Epidermal melanocyte (primary cell): ENCODE results near the gene CCDC92.

ENCODE experiments used
- DNase-seq: peaks from one replicate; pipeline ENCODE4 v3.0.0; 2011; ENCODE audit warnings: low spot score; ENCODE audit not compliant: insufficient read length

Gene CCDC92

DNA sequence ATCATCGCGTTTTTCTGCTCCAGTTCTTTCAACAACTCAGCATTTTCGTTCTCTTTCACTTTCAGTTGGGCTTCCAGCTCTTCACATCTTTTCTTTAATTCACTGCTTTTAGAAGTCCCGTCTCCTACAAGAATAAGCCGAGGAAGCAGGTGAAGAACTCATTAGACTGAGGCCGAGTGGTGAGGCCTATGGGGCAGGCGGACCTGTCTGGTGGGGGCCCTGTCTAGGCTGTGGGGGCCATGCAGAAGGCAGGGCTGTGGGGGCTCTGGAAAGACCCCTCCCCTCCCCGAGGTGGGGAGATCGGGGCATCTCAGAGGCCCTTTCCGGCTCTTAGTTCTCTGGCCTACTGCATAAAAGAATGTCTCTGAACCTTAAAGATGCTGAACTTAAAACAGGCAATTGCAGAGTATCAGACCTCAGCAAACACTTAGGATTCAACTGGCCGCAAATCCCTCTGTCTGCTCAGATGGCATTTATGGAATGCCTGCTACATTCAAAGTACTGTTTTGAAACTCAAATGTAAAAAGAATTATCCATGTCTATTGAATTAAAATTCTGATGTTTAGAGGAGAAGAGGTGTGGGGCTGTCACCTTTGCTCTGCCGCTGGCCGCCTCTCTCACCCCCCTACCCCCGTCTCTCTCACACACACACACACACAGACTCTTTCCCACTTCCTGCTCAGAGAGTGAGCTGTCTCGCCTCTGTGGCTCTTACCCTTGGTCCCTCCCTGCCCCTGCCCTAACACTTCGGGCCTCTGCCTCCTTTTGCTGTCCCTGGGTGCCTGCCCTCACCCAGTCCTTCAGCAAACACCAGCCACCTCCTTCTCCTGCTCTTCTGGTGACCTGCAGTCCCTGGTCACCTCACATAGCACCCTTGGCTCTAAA is 34.7 kb downstream of the CCDC92 start:
- no peak for DNase-seq

GRCh38 chr12:123936956-123937706 is 35.5 kb downstream of the CCDC92 start:
- no peak for DNase-seq

DNA sequence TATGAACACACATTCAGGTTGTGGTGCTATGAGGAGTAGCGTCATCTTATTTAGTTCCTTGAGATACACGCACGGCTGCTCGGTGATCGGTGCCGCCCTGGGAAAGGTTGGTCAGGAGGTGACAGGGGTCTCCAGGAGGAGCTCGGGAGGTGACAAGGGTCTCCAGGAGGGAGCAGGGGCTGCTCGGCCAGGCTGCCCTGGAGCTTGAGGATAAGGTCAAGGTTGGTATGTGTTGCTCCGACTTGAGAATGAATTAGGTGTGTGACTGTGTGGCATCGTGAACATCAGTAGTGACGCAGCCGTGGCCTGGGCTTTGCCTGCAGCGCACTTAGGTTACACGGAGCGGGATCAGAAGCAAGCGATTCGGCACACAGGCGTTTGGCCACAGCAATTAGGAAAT is 36.2 kb downstream of the CCDC92 start:
- DNase-seq: no peak

GRCh38 chr12:123935956-123936355 is 36.7 kb downstream of the CCDC92 start:
- DNase-seq: no peak

- no peak for DNase-seq
Observed at GRCh38 chr12:123934829-123935228, 37.8 kb downstream of the CCDC92 start.

DNA sequence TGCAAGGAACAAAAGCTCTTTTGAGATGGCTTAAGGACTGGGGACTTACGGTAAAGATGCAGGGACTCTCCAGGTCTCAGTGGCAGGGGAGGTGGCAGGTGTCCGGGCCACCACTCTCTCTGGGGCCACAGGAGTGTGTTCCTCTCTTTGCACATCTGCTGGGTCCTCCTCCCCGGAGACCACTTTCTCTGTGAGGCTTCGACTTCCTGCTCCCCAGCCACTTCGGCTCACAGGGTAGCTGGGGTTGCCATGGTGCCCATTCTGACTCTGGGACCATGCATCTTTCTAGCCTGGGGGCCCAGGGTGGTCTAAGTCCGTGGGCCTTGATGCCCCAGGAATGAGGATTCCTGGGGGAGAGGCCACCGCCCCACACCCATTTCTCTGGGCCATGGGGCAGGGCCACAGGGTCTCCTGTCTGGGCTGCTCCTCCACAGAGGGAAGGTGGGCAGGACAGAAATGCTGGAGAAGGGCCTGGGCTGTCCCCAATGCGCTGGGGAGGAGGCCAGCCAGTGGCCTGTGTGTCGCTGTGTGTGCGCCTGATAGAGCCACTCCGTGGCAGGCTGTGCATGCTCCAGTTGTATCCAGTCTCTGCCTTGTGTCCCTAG is 38.5 kb downstream of the CCDC92 start:
- no peak for DNase-seq

GRCh38 chr12:123933214-123933613 is 39.4 kb downstream of the CCDC92 start:
- DNase-seq: no peak

DNA sequence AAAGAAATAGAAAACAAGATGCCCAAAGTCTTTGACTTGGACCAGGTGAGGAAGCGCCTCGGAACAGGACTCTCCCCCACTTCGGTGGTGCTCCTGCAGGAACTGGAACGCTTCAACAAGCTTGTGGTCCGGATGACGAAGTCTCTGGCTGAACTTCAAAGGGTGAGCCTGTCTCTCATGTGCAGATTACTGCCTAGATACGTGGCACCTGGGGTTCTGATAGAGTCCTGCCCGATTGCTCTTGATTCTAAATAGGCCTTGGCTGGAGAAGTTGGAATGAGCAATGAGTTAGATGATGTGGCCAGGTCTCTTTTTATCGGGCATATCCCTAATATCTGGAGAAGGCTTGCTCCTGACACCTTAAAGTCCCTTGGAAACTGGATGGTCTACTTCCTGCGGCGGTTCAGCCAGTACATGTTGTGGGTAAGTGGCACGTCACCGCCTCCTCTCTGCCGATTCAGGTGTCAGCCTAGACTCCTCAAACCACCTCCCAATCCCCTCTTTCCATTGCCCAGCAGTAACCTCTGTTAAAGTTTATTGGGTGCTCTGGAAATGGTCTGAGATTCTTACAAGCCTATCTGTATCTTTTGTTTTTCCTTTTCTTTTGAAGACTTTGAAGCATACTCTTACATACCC is 40.8 kb downstream of the CCDC92 start:
- DNase-seq: no peak

DNA sequence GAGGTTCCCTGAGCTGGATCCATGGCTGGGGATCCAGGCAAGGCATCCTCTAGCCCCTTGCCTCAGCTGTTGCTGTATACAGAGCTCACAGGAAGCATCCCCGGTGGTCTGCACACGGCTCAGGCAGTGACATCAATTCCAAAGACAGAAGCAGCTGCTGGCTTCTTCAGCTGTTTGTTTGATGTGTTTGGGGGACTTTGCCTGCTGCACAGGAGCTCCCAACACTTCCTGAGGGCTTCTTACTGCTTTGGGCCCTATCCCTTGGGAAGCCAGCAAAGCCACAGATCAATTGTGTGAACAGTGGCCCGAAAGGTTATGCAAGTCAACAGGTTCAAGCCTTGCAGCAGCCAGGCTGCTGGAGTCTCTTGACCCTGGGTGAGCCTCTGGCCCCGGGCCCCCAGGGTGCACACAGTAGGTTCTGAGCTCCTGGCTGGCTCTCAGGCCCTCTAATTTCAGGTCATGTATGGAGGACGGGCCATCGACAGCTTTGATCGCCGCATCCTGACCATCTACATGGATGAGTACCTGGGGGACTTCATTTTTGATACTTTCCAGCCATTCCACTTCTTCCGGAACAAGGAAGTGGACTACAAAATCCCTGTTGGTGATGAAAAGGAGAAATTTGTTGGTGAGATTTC is 42.6 kb downstream of the CCDC92 start:
- DNase-seq: no peak

GRCh38 chr12:123928897-123929296 is 43.7 kb downstream of the CCDC92 start:
- DNase-seq: no peak

GRCh38 chr12:123928274-123928865 is 44.3 kb downstream of the CCDC92 start:
- DNase-seq: no peak

DNA sequence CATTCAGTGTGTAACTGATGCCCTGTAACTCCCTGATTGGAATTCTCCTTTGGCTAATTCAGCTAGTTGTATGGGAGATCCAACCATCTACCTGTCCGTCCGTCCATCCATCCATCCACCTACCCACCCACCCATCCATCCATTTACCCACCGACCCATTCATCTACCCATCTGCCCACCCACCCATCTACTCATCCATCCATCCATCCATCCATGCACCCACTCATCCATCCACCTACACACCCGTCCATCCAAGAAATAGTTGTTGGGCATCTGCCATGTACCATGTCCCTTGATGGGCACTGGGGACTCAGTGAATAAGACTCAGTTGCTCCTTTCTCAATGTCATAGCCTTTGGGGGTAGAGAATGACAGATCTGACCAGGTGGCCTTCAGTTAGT is 48.1 kb downstream of the CCDC92 start:
- no peak for DNase-seq

GRCh38 chr12:123923927-123924326 is 48.7 kb downstream of the CCDC92 start:
- no peak for DNase-seq

DNA sequence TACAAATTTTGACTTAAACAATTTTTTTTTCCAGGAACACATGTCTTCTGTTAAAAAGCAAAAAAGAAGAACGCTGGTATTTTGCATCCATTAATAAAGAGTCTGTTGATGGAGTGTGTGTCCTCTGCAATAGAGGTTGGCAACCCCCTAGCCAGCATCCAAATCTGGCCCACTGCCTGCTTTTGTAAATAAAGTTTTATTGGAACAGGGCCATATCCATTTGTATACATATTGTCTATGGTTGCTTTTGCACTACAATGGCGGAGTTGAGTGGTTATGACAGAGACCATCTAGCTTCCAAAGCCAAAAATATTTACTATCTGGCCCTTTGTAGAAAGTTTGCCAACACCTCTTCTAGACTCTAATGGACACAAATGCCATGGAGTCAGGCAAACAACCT is 49.6 kb downstream of the CCDC92 start:
- no peak for DNase-seq

DNA sequence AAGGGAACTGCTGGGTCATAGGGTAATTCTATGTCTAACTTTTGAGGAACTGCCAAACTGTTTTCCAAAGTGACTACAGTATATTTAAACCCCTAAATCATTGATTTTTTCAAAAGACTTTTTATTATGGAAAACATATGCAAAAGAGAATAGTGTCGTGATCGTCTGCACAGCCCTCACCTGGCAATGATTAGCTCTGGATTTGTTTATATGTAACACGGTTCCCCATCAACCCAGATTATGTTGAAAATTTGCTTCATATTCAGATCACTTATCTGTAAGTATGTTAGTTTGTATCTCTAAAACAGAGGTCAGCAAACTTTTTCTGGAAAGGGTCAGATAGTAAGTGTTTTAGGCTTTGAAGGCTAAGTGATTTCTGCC is 52.7 kb downstream of the CCDC92 start:
- no peak for DNase-seq

DNA sequence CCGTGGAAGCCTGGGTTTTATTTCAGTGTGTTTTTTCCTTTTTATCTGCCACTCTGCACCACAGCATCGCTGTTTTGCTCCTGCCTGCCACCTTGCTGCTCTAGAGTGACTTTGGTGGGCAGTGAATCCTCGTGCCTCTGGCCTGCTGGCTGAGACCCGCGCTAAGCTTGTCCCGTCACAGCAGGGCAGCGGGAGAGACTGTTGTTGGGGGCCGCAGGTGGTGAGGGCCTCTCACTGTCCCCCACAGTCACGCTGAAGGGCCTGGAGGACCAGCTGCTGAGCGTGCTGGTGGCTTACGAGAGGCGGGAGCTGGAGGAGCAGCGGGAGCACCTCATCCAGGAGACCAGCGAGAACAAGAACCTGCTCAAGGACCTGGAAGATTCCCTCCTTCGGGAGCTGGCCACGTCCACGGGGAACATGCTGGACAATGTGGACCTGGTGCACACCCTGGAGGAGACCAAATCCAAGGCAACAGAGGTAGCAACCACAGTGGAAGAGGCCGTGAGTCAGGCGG is 55.2 kb downstream of the CCDC92 start:
- no peak for DNase-seq

DNA sequence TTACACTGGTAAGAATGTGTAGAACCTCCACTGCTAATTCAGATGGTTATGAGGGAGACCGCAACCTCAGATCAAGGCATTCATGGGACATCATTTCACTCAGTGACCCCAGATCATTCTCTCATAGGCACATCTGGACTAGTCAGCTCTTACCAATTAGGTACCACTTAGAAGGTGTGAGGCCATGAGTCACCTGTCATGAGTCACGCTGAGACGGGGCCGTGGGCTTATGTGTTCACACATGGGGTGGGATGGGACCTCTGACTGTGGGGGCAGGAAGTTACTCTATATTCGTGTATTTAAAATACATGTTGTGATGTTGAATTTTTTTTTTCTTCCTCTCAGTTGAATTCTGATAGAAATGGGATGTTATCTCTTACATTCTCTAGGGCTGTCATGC is 55.9 kb downstream of the CCDC92 start:
- no peak for DNase-seq

GRCh38 chr12:123914726-123915333 is 57.8 kb downstream of the CCDC92 start:
- DNase-seq: no peak

DNA sequence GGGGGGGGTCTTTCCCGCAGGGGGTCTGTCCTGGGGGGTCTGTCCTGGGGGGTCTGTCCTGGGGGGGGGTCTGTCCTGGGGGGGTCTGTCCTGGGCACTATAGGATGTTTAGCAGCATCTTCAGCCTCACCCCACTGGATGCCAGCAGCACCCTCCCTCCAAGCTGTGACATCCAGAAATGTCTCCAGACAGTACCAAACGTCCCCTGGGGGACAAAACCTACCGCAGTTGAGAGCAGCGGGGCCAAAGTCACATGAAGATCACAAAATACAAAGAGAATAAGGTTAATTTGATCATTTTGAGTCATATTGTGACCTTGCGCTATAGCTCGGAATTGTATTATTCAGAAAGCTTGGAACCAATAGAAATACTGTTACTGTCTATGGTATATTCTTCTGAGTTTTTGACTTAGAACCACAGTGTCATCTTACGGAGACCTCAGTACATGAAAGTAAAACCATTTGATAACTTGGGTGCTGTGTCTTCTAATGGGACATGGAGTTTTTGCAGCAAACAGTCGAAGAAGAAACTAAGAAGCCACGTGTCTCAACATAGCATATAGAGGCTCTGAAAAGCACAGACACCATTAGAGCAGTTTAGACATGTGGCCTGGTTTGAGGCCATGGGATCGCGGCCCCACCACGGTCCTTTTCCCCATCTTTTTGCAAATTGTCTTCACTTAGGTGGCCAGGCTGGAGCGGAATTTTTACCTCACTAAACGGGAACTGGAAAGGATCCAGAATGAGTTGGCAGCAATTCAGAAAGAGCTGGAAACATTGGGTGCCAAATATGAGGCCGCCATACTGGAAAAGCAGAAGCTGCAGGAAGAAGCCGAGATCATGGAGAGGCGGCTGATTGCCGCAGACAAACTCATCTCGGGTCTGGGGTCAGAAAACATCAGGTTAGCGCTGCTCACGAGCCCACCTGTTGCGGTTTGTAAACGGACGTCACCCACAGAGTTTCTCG is 59.9 kb downstream of the CCDC92 start:
- DNase-seq: no peak
